HG03135 (cell line): ENCODE measurements around the gene SOWAHB.
A peak's percentile ranks its signal among the peaks of the same experiment; 100 is the strongest.
"Not testable (repeated sequence)": the region's sequence is repeated elsewhere in the genome, so short reads cannot be mapped to it uniquely, and the experiment has no call there.

Experiments
- ATAC-seq: cut with Tn5 transposase; IDR thresholded peaks from one replicate; pipeline ENCODE4 v1.9.1; 2021; ENCODE audit warnings: mild to moderate bottlenecking, moderate library complexity; ENCODE audit not compliant: unreplicated experiment

SOWAHB gene

DNA sequence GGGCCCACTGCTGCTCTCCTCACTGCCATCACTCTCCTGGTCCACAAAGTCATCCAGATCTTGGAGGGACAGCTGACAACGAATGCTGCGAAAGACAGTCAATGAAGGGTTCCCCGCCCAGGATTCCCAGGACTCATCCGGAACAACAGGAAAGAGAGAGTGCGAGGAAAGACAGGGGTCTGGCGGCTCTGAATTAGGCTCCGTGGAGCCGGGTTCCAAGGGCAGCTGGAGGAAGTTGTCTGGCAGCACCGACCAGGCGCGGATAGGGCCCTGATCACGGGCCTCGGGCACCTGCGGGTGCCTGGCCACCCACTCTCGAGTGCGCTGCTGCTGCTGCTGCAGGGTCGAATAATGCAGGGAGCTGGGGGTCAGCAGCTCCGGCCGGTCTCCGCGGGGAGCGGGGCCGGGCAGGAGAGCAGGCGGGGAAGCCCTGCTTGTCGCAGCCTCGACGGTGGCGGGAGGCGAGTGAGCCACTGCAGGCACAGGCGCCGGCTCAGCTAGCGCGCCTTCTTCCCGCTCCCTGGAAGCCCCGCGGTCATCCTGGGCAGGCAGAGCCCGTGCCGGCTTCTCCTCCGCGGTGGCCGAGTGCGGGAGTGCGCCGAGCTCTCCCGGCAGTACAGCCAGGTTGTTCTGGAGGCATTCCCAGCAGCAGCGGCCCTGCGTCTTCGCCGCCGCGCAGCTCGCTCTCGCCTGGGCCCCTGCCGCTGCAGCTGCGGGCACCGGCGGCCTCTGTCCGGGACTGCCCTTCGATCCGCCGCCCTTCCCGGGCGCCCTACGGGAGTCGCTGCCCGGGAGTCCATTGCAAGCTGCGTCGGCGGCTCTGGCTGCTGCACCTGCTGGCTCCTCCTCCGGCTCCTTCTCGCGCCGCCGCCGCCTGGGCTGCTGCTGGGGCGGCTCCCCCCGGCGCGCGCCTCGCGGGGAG is 1.1 kb downstream of the SOWAHB start:
- peak; percentile 35 for ATAC-seq

DNA sequence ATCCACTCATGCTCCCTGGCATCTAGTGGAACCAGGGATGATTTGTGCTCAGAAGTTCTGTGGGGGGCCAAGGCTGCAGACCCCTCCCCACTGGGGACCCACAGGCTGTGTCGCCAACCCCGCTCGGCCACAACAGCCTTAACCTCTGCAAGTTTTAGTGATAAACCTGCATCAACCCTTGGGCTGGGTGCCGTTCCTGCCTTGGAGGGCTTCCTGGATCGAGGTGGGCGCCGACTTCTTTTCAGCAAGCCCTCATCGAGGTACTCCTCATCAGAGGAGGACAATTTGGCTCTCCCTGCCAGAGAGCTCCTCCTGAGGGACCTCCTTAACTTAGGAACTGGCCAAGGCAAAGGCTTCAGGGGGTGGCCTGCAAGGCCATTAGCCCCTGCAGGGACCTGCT is 1.9 kb downstream of the SOWAHB start:
- no peak for ATAC-seq

DNA sequence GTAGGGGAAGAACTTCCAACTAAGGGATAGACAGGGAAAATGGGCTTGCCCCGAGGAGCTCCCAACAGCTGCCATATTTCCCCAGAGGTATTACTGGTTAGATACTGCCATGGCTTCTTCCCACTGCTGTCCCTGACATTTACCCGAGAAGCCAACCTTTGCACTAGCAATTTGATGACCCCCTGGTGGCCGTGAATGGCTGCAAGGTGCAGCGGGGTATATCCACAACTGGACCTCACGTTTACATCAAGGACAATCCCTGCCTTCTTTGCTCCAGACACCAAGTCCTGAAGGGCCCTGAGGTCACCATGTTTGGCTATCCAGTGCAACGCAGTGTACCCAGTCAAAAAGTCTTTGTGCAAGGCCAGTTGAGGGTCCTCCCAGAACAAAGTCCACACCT is 2.3 kb downstream of the SOWAHB start:
- ATAC-seq = no peak

DNA sequence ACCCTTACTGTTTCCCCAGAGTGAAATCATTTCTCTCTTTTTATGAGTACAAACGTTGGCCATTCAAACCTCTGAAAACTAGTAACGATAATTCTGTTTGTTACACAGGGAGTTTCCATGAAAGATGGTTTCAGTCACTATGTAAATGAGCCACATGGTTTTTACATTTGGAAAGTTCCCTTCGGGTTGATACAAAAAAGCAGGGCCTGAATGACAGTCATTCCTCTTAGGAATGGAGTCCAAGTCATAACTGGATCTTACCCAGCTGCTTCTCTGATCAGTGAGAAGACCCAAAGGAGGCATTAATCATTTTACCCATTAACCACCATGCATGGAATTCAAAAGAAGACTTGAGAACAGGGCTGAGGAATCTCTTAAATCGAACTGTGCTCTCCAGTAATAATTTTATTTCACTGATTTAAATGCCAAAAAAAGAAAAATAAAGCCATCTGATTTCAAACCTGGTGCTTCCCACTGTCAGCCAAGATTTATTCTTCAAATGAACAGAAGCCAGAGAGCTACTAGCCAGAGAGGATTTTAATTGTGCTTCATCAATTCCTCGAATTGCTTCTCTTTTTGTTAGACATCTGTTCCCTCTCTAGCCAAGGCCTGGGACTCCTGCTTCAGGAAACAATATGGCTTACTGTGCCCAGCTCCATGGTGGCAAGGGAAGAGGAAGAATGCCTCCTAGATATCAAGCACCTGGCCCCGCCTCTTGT is 3.2 kb downstream of the SOWAHB start:
- ATAC-seq = no peak

DNA sequence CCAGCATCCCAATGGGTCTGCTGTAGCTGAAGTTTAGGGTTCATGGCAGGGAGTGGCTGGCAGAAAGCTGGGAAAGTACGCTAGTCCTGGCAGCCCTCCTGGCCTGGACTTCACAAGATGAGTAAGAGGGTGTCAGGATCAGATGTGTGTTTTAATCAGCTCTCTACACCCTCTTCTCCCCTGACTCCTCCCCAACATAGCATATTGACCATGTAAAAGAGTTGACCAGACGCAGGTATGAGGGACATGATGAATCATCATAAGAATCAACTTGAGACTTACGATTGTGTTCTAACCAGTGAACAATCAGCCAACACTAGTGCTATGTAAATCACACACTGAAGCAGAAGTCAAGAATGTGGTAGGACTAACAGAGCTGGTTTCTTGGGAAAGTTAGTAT is 5.3 kb downstream of the SOWAHB start:
- no peak for ATAC-seq

DNA sequence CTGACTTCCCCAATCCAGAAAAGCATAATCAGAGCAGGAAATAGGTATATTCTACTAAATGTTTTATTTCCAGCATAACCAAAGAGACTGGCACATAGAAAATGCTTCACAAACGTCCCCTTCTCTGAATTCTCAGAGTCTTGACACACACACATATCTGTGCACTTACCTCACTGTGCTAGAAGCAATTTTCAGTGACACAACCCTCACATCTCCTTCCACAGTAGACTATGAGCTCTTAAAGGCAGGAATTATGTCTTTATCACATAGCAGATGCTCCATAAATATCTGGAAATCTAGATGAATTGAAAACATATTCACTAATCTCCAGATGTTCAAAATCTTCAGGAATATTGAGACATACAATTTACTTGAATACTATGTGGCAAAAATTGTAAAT is 5.9 kb downstream of the SOWAHB start:
- no peak for ATAC-seq

DNA sequence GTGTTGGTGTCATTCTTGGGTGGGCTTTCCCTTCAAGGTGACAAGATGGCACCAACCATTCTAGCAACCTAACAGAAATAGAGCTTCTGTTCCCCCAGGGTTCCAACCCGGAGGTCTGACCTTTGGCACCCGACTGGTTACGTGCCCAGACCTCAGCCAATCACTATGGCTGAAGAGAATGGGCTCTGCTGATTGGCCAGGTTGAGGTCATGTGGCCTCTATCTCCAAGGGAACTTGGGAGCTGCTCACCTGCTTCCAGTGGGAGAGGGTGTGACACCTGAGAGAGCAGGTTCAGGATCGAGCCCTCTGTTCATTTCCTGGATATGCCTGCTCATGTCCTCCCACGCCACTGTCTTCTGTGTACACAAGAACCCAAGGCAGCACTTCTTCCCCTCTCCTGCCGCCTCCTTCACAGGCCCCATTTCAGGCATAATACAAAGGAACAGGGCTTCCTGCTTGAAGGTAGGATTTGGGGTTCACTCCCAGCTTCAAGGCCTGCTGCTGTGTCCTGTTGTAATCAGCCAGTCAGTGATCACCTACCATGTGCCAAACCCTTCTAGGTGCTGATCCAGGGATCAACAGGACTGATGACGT is 11.0 kb downstream of the SOWAHB start:
- ATAC-seq = no peak

DNA sequence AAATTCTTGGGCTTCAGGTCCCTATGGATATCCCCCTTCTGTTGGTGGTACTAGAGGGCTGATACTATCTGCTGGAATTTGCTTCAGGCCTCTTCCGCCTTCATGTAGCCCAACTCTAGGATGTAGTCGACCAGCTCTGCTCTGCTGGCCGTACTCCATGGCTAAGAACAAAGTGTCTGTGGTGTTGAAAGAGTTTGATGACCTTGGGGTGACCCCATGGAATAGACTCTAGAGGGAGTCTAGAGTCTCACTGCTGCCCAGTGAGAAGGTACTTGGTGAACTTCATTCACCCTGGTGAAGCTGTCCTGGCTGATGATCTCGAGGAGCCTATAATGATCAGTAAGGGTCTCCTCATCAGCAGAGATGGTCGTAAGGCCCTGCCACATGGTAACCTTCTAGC is 11.7 kb downstream of the SOWAHB start:
- no peak for ATAC-seq

DNA sequence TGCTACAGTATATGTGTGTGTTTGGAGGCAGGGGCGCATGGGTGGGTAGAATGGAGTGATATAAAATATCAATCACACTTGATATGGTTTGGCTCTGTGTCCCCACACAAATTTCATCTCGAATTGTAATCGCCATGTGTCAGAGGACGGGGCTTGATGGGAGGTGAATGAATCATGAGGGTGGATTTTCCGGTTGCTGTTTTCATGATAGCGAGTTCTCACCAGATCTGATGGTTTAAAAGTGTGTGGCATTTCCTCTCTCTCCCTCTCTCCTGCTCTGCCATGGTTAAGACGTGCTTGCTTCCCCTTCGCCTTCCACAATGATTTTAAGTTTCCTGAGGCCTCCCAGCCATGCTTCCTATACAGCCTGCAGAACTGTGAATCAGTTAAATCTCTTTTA is 14.8 kb downstream of the SOWAHB start:
- no peak for ATAC-seq

DNA sequence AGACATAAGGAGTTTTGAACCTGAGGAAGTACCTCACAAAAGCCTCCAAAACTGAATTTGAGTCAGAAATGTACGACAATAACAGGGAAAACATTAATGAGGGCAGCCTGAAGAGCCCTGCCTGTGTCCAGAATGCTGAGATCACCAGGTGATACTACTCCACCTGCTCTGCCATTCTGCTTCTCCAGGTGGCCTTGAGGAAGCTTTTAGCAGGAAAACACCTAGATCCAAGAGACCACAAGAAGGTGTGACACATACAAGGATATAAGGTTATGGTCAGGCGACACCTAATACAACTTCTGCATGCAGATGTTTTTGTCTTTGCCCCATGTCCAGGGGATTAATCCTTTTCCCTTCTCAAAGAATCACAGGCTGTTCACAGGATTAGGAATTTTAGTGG is 15.3 kb downstream of the SOWAHB start:
- ATAC-seq = no peak

DNA sequence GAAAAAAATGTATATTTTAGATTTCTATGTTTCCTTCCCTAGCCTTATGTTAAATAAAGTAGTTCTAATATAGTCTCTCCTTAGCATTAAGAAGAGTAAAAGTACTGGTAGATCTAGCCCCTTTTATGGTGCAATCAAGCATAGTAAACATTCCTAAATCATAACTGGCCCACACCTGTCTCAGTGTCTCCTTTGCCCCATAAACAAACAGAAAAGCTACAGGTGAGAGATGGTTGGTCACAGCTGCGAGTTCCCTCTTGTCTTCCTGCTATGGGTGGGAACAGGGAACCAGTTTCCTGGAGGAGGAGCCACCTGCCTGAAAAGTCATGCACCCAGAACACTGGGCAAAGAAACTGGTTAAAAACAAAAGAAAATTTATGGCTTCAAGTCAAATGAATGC is 16.6 kb downstream of the SOWAHB start:
- ATAC-seq = no peak

DNA sequence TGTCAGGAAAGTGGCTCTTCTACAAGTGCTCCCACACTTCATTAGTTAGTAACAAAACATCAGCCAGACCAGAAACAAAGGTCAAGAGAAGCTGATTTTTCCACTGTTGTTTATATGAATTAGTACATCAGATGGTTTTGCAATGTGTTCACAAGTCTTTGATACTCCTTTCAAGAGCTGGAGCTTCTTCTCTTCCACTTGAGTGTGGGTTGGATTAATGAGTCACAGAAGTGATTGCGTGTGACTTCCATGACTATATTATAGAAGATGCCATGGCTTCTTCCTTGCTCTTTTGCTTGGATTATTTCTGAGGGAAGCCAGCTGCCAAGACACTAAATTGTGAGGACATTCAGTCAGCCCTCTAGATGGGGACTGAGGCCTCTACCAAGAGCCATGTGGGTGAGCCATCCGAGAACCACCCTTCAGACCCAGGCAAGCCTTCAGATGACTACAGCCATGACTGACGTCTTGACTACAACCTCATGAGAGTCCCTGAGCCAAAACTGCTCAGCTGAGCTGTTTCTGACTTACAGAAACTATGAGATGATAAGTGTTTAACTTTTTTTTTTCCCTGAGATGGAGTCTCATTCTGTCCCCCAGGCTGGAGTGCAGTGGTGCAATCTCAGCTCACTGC is 18.1 kb downstream of the SOWAHB start:
- ATAC-seq = no peak

DNA sequence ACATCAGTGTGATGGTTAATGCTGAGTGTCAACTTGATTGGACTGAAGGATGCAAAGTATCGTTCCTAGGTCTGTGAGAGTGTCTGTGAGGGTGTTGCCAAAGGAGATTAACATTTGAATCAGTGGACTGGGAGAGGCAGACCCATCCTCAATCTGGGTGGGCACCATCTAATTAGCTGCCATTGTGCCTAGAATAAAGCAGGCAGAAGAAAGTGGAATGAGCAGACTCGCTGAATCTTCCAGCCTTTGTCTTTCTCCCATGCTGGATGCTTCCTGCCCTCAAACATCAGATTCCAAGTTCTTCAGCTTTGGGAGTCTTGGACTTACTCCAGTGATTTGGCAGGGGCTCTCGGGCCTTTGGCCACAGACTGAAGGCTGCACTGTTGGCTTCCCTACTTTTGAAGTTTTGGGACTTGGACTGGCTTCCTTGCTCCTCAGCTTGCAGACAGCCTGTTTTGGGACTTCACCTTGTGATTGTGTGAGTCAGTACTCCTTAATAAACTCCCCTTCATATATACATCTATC is 19.2 kb downstream of the SOWAHB start:
- ATAC-seq = not testable (repeated sequence)

DNA sequence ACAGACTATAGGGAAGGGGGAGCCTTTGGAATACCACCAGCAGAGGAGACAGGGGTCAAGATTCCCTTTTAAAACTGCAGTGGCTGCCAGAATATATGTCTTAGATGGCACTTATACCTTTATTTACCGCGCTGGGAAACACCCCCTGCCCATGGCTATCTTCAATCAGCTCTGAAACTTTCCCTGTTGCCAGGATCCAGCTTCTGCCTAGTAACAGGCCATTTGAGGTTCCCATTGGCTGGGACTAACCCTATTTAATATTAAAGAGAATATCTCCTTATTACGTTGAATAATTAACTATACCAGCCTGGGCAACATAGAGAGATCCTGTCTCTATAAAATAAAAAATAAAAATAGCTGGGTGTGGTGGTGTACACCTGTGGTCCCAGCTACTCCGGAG is 23.8 kb downstream of the SOWAHB start:
- no peak for ATAC-seq

DNA sequence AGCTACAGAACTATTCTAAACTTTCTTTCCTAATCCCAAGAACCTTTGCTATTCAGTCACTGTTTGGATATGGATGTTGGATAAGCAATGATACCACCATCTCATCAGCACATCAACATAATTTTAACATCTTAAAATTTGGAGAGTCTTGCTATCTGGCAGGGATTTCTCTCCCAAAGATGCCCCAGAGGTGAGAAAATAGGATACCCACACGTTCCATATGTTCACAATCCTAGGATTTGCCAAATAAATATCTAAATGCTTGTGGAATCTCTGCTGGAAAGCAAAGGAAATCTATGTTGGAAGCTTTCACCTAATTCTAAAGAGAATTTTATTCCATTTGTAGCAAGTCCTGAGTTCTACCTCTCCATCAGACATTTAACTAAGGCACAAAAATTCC is 24.4 kb downstream of the SOWAHB start:
- ATAC-seq = no peak

DNA sequence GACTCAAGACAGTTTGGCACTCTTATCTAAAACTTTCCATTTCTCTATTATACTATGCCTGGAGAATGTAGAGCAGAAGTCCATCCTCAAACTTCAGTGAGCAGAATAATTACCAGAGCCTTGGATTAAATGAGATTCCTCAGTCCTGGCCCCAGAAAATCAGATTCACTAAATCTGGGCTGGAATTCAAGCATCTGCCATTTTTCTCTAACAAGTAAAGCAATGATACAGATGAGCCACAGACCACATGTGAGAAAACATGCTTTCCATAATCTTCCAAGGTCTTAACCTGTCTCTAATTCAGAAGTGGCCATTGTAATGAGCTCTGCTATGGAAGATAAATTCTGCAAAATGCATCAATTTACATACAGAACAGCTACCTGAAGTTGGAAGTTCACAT is 25.4 kb downstream of the SOWAHB start:
- no peak for ATAC-seq

DNA sequence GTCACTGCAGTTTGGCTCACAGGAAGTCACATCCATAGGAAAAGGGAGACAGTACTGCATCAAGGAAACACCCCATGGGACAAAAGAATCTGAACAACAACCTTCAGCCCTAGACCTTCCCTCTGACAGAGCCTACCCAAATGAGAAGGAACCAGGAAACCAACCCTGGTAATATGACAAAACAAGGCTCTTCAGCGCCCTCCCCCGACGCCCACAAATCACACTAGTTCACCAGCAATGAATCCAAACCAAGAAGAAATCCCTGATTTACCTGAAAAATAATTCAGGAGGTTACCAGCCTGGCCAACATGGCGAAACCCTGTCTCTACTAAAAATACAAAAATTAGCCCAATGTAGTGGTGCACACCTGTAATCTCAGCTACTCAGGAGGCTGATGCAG is 29.2 kb downstream of the SOWAHB start:
- ATAC-seq = not testable (repeated sequence)

DNA sequence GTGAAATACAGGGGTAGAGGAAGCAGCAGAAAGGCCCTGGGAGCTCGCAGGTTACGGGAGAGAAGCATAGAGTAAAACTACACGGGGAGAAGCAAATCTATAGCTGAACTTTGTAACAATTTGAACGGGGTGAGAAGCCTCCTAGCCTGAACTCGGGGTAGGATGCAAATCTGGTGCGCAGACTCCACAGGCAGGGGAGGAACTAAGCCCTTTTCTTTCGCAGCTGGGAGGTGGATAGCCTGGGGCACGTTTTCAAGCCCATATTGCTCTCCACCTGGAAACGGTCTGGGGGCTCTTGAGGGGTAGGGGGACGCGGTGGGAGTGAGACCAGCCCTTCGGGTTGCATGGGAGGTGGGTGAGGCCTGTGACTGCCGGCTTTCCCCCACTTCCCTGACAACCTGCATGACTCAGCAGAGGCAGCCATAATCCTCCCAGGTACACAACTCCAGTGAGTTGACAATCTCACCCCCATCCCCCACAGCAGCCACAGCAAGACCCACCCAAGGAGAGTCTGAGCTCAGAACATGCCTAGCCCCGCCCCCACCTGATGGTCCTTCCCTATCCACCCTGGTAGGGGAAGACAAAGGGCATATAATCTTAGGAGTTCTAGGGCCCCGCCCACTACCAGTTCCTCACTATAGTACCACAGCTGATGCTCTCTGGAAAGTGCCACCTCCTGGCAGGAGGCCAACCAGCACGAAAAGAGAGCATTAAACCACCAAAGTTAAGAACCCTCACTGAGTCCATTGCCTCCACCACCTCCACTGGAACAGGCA is 29.9 kb downstream of the SOWAHB start:
- no peak for ATAC-seq

DNA sequence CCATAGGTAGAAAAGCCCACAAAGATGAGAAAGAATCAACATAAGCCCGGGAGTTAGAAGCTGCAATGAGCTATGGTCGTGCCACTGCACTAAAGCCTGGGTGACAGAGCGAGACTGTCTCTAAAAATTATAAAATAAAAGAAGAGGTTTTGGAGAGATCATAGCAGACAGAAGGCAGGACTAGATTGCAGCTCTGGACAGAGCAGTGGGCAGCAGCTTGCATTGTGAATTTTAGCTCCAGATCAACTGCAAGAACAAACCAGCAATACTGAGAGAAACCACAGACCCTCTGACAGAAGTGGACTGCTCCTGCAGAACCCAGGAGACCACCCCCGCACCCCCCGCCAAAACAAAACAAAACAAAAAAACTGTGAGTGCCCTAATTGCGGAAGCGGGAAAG is 30.6 kb downstream of the SOWAHB start:
- no peak for ATAC-seq

DNA sequence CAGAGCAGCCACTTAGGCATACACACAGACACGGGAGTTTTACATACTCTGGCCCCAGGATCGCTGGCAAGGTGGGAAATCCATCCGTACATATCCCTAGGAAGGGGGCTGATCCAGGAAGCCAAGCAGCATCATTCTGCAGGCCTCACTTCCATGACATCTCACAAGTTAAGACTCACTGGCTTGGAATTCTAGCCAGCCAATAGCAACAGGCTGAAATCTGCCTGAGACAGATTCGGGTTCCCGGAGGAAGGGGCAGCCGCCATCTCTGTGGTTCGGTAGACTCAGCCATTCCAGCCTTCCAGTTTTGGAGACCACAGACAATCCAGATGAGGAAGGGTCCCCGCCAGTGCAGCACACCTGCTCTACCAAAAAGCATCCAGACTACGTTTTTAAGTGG is 31.3 kb downstream of the SOWAHB start:
- no peak for ATAC-seq
